ENCODE data around the gene RNGTT. TPM values are rescaled to one million over a fixed set of nuclear protein-coding genes. Genes with fewer than 3 reads are reported as not detected.

Gene RNGTT
- total and polyA plus RNA-seq, 10 of the 15 experiments (the other 5 are each of a cell fraction or from before 2014, with no cell fraction given) = 7.7 to 30.4 (median 22.2) TPM

- Histone ChIP-seq H3K79me2 (ENCODE audit: control insufficient read depth, insufficient read depth, low read length) (no peaks in the 10 kb centered on the region), H3K4me2 (ENCODE audit: control insufficient read depth, insufficient read depth) (no peak overlapping the region), H3K27ac (ENCODE audit: control insufficient read depth, insufficient read depth) (no peak overlapping the region), H3K4me1 (ENCODE audit: control insufficient read depth, insufficient read depth, low read length) (no peaks in the 10 kb centered on the region), H3K36me3 (ENCODE audit: control insufficient read depth in 2 of 2, insufficient read depth in 2 of 2, low read length in 1 of 2) (peaks cover 0 to 3% of the 10 kb centered on the region in 2 experiments; a peak in 2 of 4 replicates), H2AFZ (ENCODE audit: control insufficient read depth, low read depth, low read length) (no peak overlapping the region), H3K4me3 (no peak overlapping the region), H3K27me3 (replicated peaks in 1 of 2; ENCODE audit: control insufficient read depth in 2 of 2, insufficient read depth in 2 of 2, low read length in 1 of 2) (no peaks in the 10 kb centered on the region), H3K9ac (ENCODE audit: control insufficient read depth, insufficient read depth, low read length) (no peak overlapping the region), H3K9me3 (replicated peaks; ENCODE audit: control insufficient read depth, insufficient read depth, low read length) (peaks cover 3% of the 10 kb centered on the region; the same call in 2 of the 3 replicates), H4K20me1 (ENCODE audit: control insufficient read depth, insufficient read depth) (no peaks in the 10 kb centered on the region)
- in situ Hi-C loops (cut with MboI) = no loop called here
- FAIRE-seq = no peak
- SMC1A ChIA-PET (ENCODE audit: uncharacterized antibody, unreplicated experiment) = interaction anchor here (0.6 to 1.2 kb wide), 6 partner anchors 9 to 244 kb away, joined by 3 to 4 read pairs (median 3); no protein-coding TSS in a partner anchor
- CTCF ChIA-PET = interaction anchor here (0.7 kb wide), 1 partner anchor 15 kb away, joined by 3 read pairs; no protein-coding TSS in a partner anchor
- 93% methylated on average over 2 of the region's 2 CpGs for WGBS (ENCODE audit: insufficient coverage, insufficient replicate concordance, low lambda C conversion rate, missing lambda C conversion rate)
- intact Hi-C loops (cut with micrococcal nuclease; ENCODE audit: unreplicated experiment) = loop anchor here (10.0 kb wide), 1 partner anchor 789 kb away; no protein-coding TSS in a partner anchor
- POLR2A ChIA-PET = interaction anchor here (0.6 kb wide), 1 partner anchor 54 kb away, joined by 5 read pairs; no protein-coding TSS in a partner anchor
- no peak for TF ChIP-seq SMAD1 (IDR thresholded peaks at IDR 0.05; ENCODE audit: low read depth, partially characterized antibody)
- no peak for TF ChIP-seq CUX1 (IDR thresholded peaks at IDR 0.05; ENCODE audit: insufficient replicate concordance, low read depth, low read length)
- no peak for TF ChIP-seq RELA (IDR thresholded peaks at IDR 0.05; ENCODE audit: borderline replicate concordance, partially characterized antibody)
- no peak for TF ChIP-seq SMAD5 (IDR thresholded peaks at IDR 0.05; ENCODE audit: low read depth)
- TF ChIP-seq HDAC6 (IDR thresholded peaks at IDR 0.05; ENCODE audit: unreplicated experiment) = no peak
- TF ChIP-seq NBN (IDR thresholded peaks at IDR 0.05) = no peak
- no peak for TF ChIP-seq E2F4 (IDR thresholded peaks at IDR 0.05; ENCODE audit: low read depth, low read length)
- TF ChIP-seq SPI1 (IDR thresholded peaks at IDR 0.05; ENCODE audit: borderline replicate concordance, insufficient read depth, low read depth, low read length) = no peak
- no peak for TF ChIP-seq RFX5 (IDR thresholded peaks at IDR 0.05; ENCODE audit: low read depth, low read length)
- TF ChIP-seq SMARCA5 (IDR thresholded peaks at IDR 0.05) = no peak
- no peak for TF ChIP-seq ASH2L (IDR thresholded peaks at IDR 0.05; ENCODE audit: borderline replicate concordance, low read depth)
- TF ChIP-seq PML (IDR thresholded peaks at IDR 0.05; ENCODE audit: low read length) = no peak
- no peak for ATAC-seq
- RAD21 ChIA-PET (ENCODE audit: unreplicated experiment) = interaction anchor here (0.6 kb wide), 1 partner anchor 16 kb away, joined by 3 read pairs; no protein-coding TSS in a partner anchor
- no peak for DNase-seq (ENCODE audit: low read depth, low spot score)
- BruUV-seq (replicated peaks) = no TSS peak
These were observed 339.9 kb downstream of the RNGTT start for GRCh38 chr6:88623531-88623930.
